ENCODE results near the gene NPEPPS. TPM values are rescaled to one million over a fixed set of nuclear protein-coding genes. Genes with fewer than 3 reads are reported as not detected.

Gene NPEPPS
- total and polyA plus RNA-seq, 8 donors = 109 to 223 (median 166) TPM

DNA sequence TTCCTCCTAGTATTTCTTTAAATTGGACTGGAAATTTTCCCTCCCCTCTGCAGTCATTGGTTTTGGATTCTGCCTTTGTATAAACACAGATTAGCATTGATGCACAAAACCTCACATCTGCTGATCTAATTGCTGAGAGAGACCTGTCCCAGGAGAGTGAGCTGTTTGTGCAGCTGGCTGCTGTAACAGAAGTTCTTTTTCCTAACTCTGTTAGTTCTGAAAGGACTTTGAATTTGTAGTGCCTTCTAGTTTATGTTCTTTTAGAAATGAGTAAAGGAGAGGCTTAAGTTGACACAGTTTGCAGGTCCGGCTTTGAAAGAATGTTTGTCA lies 73.7 kb downstream of the NPEPPS start:
- Histone ChIP-seq H3K27me3 (no peaks in the 10 kb centered on the region), H3K36me3 (peaks cover 0 to 100% of the 10 kb centered on the region in 2 donors), H3K9me3 (no peaks in the 10 kb centered on the region), H3K27ac (no peak overlapping the region), H3K4me3 (no peak overlapping the region), H3K4me1 (no peaks in the 10 kb centered on the region)
- TF ChIP-seq, protein P1, sequence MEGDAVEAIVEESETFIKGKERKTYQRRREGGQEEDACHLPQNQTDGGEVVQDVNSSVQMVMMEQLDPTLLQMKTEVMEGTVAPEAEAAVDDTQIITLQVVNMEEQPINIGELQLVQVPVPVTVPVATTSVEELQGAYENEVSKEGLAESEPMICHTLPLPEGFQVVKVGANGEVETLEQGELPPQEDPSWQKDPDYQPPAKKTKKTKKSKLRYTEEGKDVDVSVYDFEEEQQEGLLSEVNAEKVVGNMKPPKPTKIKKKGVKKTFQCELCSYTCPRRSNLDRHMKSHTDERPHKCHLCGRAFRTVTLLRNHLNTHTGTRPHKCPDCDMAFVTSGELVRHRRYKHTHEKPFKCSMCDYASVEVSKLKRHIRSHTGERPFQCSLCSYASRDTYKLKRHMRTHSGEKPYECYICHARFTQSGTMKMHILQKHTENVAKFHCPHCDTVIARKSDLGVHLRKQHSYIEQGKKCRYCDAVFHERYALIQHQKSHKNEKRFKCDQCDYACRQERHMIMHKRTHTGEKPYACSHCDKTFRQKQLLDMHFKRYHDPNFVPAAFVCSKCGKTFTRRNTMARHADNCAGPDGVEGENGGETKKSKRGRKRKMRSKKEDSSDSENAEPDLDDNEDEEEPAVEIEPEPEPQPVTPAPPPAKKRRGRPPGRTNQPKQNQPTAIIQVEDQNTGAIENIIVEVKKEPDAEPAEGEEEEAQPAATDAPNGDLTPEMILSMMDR (IDR thresholded peaks at IDR 0.05) = no peak
- intact Hi-C loops (cut with DNase I) = no loop called here
- no peak for DNase-seq
- ATAC-seq = no peak

DNA sequence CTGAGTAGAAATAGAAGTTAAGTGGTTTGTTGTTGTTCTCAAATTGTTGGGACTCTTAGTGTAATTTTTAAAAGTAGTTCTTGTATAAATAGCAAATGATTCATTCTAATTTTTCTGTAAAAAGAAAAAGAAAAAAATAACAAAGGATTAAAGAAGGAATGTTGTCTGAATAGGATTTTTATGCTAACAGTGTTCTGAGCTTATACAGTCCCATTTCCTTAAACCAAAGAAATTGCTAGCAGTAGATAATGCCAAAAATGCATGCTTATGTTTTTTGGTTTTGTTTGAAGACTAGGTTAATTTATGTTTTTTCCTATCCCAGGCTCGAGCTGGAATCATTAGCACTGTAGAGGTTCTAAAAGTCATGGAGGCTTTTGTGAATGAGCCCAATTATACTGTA lies 74.1 kb downstream of the NPEPPS start:
- peaks cover 0 to 100% of the 10 kb centered on the region in 2 donors for H3K36me3 ChIP-seq
- no peaks in the 10 kb centered on the region for H3K9me3 ChIP-seq
- intact Hi-C loops (cut with DNase I) = no loop called here
- ATAC-seq (no peak), DNase-seq (no peak)
- H3K4me3 ChIP-seq = no peak overlapping the region
- TF ChIP-seq, protein P1 (IDR thresholded peaks at IDR 0.05) = no peak
- H3K27ac ChIP-seq = no peak overlapping the region
- no peaks in the 10 kb centered on the region for H3K4me1 ChIP-seq
- H3K27me3 ChIP-seq = no peaks in the 10 kb centered on the region

GRCh38 chr17:47607481-47607880 lies 76.6 kb downstream of the NPEPPS start:
- intact Hi-C loops (cut with DNase I) = no loop called here
- Histone ChIP-seq H3K9me3 (no peaks in the 10 kb centered on the region), H3K4me1 (no peaks in the 10 kb centered on the region), H3K36me3 (peaks cover 0 to 80% of the 10 kb centered on the region in 2 donors), H3K4me3 (no peak overlapping the region), H3K27ac (no peak overlapping the region), H3K27me3 (no peaks in the 10 kb centered on the region)
- ATAC-seq (no peak), DNase-seq (no peak)
- TF ChIP-seq, protein P1 (IDR thresholded peaks at IDR 0.05) = no peak

- no peaks in the 10 kb centered on the region for H3K4me1 ChIP-seq
- intact Hi-C loops (cut with DNase I) = no loop called here
- no peak overlapping the region for H3K27ac ChIP-seq
- DNase-seq (no peak), ATAC-seq (no peak)
- TF ChIP-seq, protein P1 (IDR thresholded peaks at IDR 0.05) = no peak
- H3K9me3 ChIP-seq = no peaks in the 10 kb centered on the region
- no peaks in the 10 kb centered on the region for H3K27me3 ChIP-seq
- peaks cover 0 to 78% of the 10 kb centered on the region in 2 donors for H3K36me3 ChIP-seq
- H3K4me3 ChIP-seq = no peak overlapping the region
Measured at GRCh38 chr17:47611372-47612350, 80.8 kb downstream of the NPEPPS start.

DNA sequence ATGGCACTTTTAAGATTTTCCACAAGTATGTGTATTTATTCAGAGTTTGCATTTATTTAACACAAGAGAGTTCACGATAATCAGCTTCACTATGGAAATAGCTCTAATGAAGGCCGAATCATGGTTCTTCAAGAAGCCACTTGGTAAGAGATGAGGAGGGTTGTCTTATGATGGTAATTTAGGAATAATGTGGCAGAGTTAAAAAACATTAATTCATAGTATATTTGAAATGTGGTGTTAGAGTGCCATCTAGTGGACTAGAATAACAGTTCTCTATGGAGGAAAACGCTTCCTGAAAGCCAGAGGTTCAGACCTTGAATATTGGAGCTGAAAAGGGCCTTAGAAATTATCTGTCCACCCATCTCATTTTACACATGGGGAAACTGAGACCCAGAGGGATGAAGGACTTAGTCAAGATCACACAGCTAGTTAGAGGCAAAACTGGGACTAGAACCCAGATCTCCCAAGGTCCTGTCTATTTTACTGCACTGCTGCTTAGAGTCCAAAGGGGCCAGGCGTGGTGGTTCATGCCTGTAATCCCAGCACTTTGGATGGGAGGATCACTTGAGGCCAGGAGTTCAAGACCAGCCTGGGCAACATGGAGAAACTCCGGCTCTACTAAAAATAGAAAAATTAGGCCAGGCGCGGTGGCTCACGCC lies 85.0 kb downstream of the NPEPPS start:
- H3K4me3 ChIP-seq = no peak overlapping the region
- H3K4me1 ChIP-seq = no peaks in the 10 kb centered on the region
- intact Hi-C loops (cut with DNase I) = no loop called here
- H3K9me3 ChIP-seq = no peaks in the 10 kb centered on the region
- ATAC-seq (peak; percentile 75), DNase-seq (peak in 2 of 4 donors; percentile 52 to 64)
- H3K27ac ChIP-seq = no peak overlapping the region
- peaks cover 0 to 87% of the 10 kb centered on the region in 2 donors for H3K36me3 ChIP-seq
- no peaks in the 10 kb centered on the region for H3K27me3 ChIP-seq
- TF ChIP-seq, protein P1 (IDR thresholded peaks at IDR 0.05) = peak; percentile 63 to 76

Measured in left lung (tissue), 10 donors.